Activated CD8-positive, alpha-beta T cell treated with anti-CD3 and anti-CD28 coated beads for 36 hours (primary cell): ENCODE results near the gene TDO2. TPM values are rescaled to one million over a fixed set of nuclear protein-coding genes. Genes with fewer than 3 reads are reported as not detected.
"Not testable (repeated sequence)": the region's sequence is repeated elsewhere in the genome, so short reads cannot be mapped to it uniquely, and the experiment has no call there.

Experiments used
- ATAC-seq: fragments of 200-7000 bp; cut with Tn5 transposase; one replicate; pipeline ENCODE4 v1.10.0; 2021; ENCODE audit warnings: mild to moderate bottlenecking, moderate library complexity
- CTCF ChIA-PET: fragments of 350-600 bp; sonication (Branson Sonifier 250); formaldehyde crosslinking; loops from one replicate; lab custom pipeline; 2021; ENCODE audit warnings: antibody characterized with exemption; lab: Charles Lee
- POLR2A ChIA-PET: fragments of 350-600 bp; sonication (Branson Sonifier 250); formaldehyde crosslinking; loops from one replicate; lab custom pipeline; 2021; ENCODE audit warnings: antibody characterized with exemption; lab: Charles Lee
- DNase-seq: peaks from one replicate; pipeline ENCODE4 v3.0.0-alpha.2; 2020
- H3K27ac Mint-ChIP-seq: one replicate; pipeline ENCODE4 v1.8.0; 2021; ENCODE audit warnings: mild to moderate bottlenecking, mixed read lengths
- H3K27me3 Mint-ChIP-seq: one replicate; pipeline ENCODE4 v1.8.0; 2021; ENCODE audit warnings: mixed read lengths
- H3K36me3 Mint-ChIP-seq: one replicate; pipeline ENCODE4 v1.8.0; 2021; ENCODE audit warnings: low read depth, mixed read lengths
- H3K4me1 Mint-ChIP-seq: one replicate; pipeline ENCODE4 v1.8.0; 2021; ENCODE audit warnings: low read depth, mixed read lengths
- H3K4me3 Mint-ChIP-seq: one replicate; pipeline ENCODE4 v1.8.0; 2021; ENCODE audit warnings: mild to moderate bottlenecking, moderate library complexity, mixed read lengths
- H3K9me3 Mint-ChIP-seq: one replicate; pipeline ENCODE4 v1.8.0; 2021; ENCODE audit warnings: mixed read lengths
- intact Hi-C: fragments of 100-400 bp; cut with micrococcal nuclease; formaldehyde crosslinking; loops from one replicate; pipeline ENCODE4 v1.10.0; 2022
- total RNA-seq, 2 experiments: library from RNA; stranded (reverse); gene quantifications; one replicate each; pipeline ENCODE4 v1.2.3, GENCODE V29; 2021
- TF ChIP-seq, protein P1 (sequence below): fragments of 200-600 bp; IDR thresholded peaks from one replicate; pipeline ENCODE4 v1.8.0; 2022; ENCODE audit warnings: antibody characterized with exemption, mild to moderate bottlenecking

Gene TDO2
- total RNA-seq, 2 experiments from 2014 or later: not detected

GRCh38 chr4:155930330-155930729 is 26.8 kb downstream of the TDO2 start:
- CTCF ChIA-PET: no interaction called here
- no peak overlapping the region for H3K4me3 Mint-ChIP-seq

DNA sequence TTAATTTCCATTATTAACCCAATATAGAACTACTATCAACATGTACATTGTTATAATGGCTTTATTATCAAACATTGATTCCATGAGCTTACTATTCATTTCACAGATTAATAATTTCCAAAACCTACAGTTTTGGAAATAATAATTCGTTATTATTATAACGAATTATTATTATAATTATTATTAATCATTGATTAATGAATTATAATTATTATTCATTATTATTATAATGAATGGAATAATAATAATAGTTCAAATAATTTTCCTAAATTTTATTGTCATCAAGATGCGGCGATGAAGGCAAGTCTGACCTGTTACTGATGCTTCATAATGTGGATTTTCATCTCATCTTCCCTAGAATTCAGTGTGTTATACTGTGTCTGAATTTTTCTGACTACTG is 28.1 kb downstream of the TDO2 start:
- no peak for ATAC-seq
- Mint-ChIP-seq H3K4me1 (no peaks in the 10 kb centered on the region), H3K27ac (no peak overlapping the region), H3K4me3 (no peak overlapping the region), H3K9me3 (no peaks in the 10 kb centered on the region), H3K36me3 (peaks cover 23% of the 10 kb centered on the region), H3K27me3 (no peaks in the 10 kb centered on the region)
- ChIA-PET CTCF (interaction anchor here (1.1 kb wide), 1 partner anchor 22 kb away, joined by 5 read pairs; the partner anchor contains the start of gene CTSO), POLR2A (no interaction called here)
- TF ChIP-seq, protein P1, sequence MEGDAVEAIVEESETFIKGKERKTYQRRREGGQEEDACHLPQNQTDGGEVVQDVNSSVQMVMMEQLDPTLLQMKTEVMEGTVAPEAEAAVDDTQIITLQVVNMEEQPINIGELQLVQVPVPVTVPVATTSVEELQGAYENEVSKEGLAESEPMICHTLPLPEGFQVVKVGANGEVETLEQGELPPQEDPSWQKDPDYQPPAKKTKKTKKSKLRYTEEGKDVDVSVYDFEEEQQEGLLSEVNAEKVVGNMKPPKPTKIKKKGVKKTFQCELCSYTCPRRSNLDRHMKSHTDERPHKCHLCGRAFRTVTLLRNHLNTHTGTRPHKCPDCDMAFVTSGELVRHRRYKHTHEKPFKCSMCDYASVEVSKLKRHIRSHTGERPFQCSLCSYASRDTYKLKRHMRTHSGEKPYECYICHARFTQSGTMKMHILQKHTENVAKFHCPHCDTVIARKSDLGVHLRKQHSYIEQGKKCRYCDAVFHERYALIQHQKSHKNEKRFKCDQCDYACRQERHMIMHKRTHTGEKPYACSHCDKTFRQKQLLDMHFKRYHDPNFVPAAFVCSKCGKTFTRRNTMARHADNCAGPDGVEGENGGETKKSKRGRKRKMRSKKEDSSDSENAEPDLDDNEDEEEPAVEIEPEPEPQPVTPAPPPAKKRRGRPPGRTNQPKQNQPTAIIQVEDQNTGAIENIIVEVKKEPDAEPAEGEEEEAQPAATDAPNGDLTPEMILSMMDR: no peak
- DNase-seq: no peak
- intact Hi-C loops: no loop called here

More at GRCh38 chr4:155930330-155930729, 26.8 kb downstream of the TDO2 start:
- intact Hi-C loops: no loop called here
- POLR2A ChIA-PET: no interaction called here
- Mint-ChIP-seq H3K36me3 (peaks cover 22% of the 10 kb centered on the region), H3K4me1 (no peaks in the 10 kb centered on the region), H3K27me3 (no peaks in the 10 kb centered on the region), H3K27ac (no peak overlapping the region), H3K9me3 (no peaks in the 10 kb centered on the region)
- TF ChIP-seq, protein P1: no peak
- DNase-seq (no peak), ATAC-seq (no peak)

DNA sequence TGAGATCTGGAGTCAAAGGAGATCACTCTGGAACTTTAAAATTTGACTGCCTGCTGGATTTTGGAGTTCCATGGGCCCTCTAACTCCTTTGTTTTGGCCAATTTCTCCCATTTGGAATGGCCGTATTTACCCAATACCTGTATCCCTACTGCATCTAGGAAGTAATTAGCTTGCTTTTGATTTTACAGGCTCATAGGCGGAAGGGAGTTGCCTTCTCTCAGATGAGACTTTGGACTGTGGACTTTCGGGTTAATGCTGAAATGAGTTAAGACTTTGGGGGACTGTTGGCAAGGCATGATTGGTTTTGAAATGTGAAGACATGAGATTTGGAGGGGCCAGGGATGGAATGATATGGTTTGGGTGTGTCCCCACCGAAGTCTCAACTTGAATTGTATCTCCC is 31.1 kb downstream of the TDO2 start:
- POLR2A ChIA-PET, H3K27me3 Mint-ChIP-seq, CTCF ChIA-PET, H3K27ac Mint-ChIP-seq, H3K4me1 Mint-ChIP-seq, DNase-seq, intact Hi-C loops, ATAC-seq, H3K4me3 Mint-ChIP-seq, H3K9me3 Mint-ChIP-seq: not testable (repeated sequence)
- H3K36me3 Mint-ChIP-seq: peaks cover 22% of the 10 kb centered on the region

DNA sequence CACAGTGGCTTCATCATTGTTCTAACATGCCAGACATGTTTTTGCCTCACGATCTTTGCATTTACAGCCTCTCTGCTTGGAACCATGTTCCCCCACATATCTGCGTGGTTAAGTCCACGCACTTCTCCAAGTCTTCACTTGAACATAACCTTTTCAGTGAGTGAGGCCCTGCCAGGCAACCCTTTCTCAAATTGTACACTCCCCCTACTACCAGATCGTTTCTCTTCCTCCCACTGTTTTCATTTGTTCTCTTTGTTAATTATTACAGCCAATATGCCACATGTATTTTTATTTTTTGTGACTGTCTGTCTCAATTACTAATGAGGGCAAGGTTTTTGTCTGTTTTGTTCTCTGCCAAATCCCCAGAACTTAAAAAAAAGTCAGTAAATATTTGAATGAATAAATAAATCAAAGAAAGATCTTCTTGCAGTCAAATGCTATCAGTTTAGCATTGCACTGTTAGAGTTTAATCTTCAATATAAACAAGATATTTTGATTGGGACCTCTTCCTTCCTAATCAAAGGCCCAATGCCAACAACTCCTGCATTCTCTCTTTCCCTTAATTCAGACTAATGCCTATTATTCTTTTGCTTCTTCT is 32.0 kb downstream of the TDO2 start:
- POLR2A ChIA-PET: no interaction called here
- Mint-ChIP-seq H3K4me1 (no peaks in the 10 kb centered on the region), H3K27me3 (no peaks in the 10 kb centered on the region), H3K27ac (no peak overlapping the region), H3K4me3 (no peak overlapping the region), H3K9me3 (no peaks in the 10 kb centered on the region), H3K36me3 (peaks cover 17% of the 10 kb centered on the region)
- TF ChIP-seq, protein P1: no peak
- ATAC-seq (no peak), DNase-seq (no peak)
- intact Hi-C loops: no loop called here
- CTCF ChIA-PET: no interaction called here

- POLR2A ChIA-PET: interaction anchor here (1.8 kb wide), 1 partner anchor 12 kb away, joined by 4 read pairs; the partner anchor contains the start of gene CTSO
- no peaks in the 10 kb centered on the region for H3K27me3 Mint-ChIP-seq
- no peak overlapping the region for H3K4me3 Mint-ChIP-seq
- CTCF ChIA-PET: interaction anchor here (1.2 kb wide), 1 partner anchor 12 kb away, joined by 6 read pairs; the partner anchor contains the start of gene CTSO
- ATAC-seq (no peak), DNase-seq (no peak)
- TF ChIP-seq, protein P1: no peak
- no peak overlapping the region for H3K27ac Mint-ChIP-seq
- intact Hi-C loops: no loop called here
- no peaks in the 10 kb centered on the region for H3K9me3 Mint-ChIP-seq
- H3K36me3 Mint-ChIP-seq: peaks cover 11% of the 10 kb centered on the region
- H3K4me1 Mint-ChIP-seq: no peaks in the 10 kb centered on the region
Observed at GRCh38 chr4:155941085-155941790, 37.7 kb downstream of the TDO2 start.
